Spleen (tissue), 11 donors: ENCODE results near the gene GRIA1. TPM values are rescaled to one million over a fixed set of nuclear protein-coding genes. Genes with fewer than 3 reads are reported as not detected.
"Not testable (repeated sequence)": the region's sequence is repeated elsewhere in the genome, so short reads cannot be mapped to it uniquely, and the experiment has no call there.

Experiments
- DNase-seq: peaks from one replicate; pipeline ENCODE4 v3.0.0-alpha.2; 2020
- H3K27ac ChIP-seq, 8 donors: fragments of 200-600 bp; sonication (generic) in 7 of 8; 1 replicate in 4 of 8; 2 replicates in 4 of 8; pipeline versions ENCODE4 v1.5.0 to v1.8.0; 2016 to 2021; ENCODE audit warnings: inconsistent platforms in 4 of 8, mild to moderate bottlenecking in 4 of 8, moderate library complexity in 1 of 8
- H3K27me3 ChIP-seq, 7 donors: fragments of 200-600 bp; sonication (generic) in 6 of 7; replicated peaks in 1 of 7; 1 replicate in 4 of 7; 2 replicates in 3 of 7; pipeline versions ENCODE4 v1.5.0 to v1.8.0; 2016 to 2021; ENCODE audit warnings: inconsistent platforms in 3 of 7, mild to moderate bottlenecking in 1 of 7
- H3K36me3 ChIP-seq, 6 donors: fragments of 200-600 bp; sonication (generic) in 5 of 6; 1 replicate in 4 of 6; 2 replicates in 2 of 6; pipeline versions ENCODE4 v1.5.0 to v1.8.0; 2016 to 2021; ENCODE audit warnings: inconsistent platforms in 2 of 6
- H3K4me1 ChIP-seq, 6 donors: fragments of 200-600 bp; sonication (generic) in 5 of 6; 1 replicate in 3 of 6; 2 replicates in 3 of 6; pipeline versions ENCODE4 v1.5.0 to v1.8.0; 2016 to 2021; ENCODE audit warnings: inconsistent platforms in 3 of 6
- H3K4me3 ChIP-seq, 8 donors: fragments of 200-600 bp; sonication (generic) in 7 of 8; 1 replicate in 4 of 8; 2 replicates in 4 of 8; pipeline versions ENCODE4 v1.5.0 to v1.8.0; 2016 to 2021; ENCODE audit warnings: inconsistent platforms in 4 of 8, mild to moderate bottlenecking in 4 of 8, moderate library complexity in 2 of 8
- H3K9me3 ChIP-seq, 8 donors: fragments of 200-600 bp; sonication (generic) in 7 of 8; 1 replicate in 4 of 8; 2 replicates in 4 of 8; pipeline versions ENCODE4 v1.5.0 to v1.8.0; 2016 to 2021; ENCODE audit warnings: inconsistent platforms in 4 of 8
- POLR2A ChIP-seq, 3 donors: fragments of 450-650 bp; IDR thresholded peaks; one replicate each; pipeline ENCODE4 v1.5.1; 2017; ENCODE audit warnings: antibody characterized with exemption in 3 of 3, mild to moderate bottlenecking in 1 of 3
- POLR2AphosphoS5 ChIP-seq, 3 donors: sonication (generic); formaldehyde crosslinking; IDR thresholded peaks; one replicate each; pipeline ENCODE4 v1.5.1; 2017; ENCODE audit warnings: antibody characterized with exemption in 3 of 3
- WGBS, 5 donors: extraction: QIAGEN DNeasy Blood & Tissue Kit in 3 of 5; methylation state at CpG; one replicate each; pipeline versions ENCODE4 v1.1.5 to v1.1.7; 2013 to 2018; 5-methylcytosine and 5-hydroxymethylcytosine counted together
- intact Hi-C: fragments of 100-400 bp; cut with DNase I; formaldehyde crosslinking; loops from one replicate; pipeline ENCODE4 v1.15.0; 2023; ENCODE audit warnings: low total_unique reads
- polyA plus RNA-seq, 3 donors: library from polyadenylated mRNA; stranded (reverse); fragments of 200-250 nt; gene quantifications; one replicate each; pipeline ENCODE4 v1.2.1, GENCODE V29; 2013
- total RNA-seq, 7 donors: library from RNA; depleted of rRNA in 3 of 7; stranded (reverse); fragments of >200 nt in 3 of 7; fragmentation: NEBNext Ultra II Directional in 4 of 7; extraction: Animal tissue kit (Norgen Biotek cat#: 25700) in 4 of 7; gene quantifications; one replicate each; pipeline versions ENCODE4 v1.1.0 to v1.2.1, GENCODE V29; 2016 to 2021
- TF ChIP-seq, protein P1 (sequence below), 11 experiments: fragments of 200-600 bp in 7 of 11; fragments of 450-650 bp in 4 of 11; sonication (generic) in 4 of 11; IDR thresholded peaks in 8 of 11; conservative IDR thresholded peaks in 3 of 11; 1 replicate in 7 of 11; 2 replicates in 4 of 11; pipeline versions ENCODE4 v1.4.0 to v1.8.0; 2016 to 2021; ENCODE audit warnings: antibody characterized with exemption in 11 of 11, inconsistent platforms in 4 of 11, mild to moderate bottlenecking in 1 of 11
- donor health status: healthy with polysubstance abuse.
- donor health status: DM: no; HTN: no; CAD: no; lungs with moderate emphysema.
- donor health status: DM: no; HTN: no; CAD: no.
- donor health status: Bipolar disorder and iron deficiency.
- donor health status: healthy.
- donor health status: DM: no; HTN: no; CAD: no.
- donor health status: DM: yes; HTN: yes; CAD: no.

The GRIA1 gene
- total and polyA plus RNA-seq, 10 donors, result 0.02 to 0.19 (median 0.09) TPM; not detected in 6

DNA sequence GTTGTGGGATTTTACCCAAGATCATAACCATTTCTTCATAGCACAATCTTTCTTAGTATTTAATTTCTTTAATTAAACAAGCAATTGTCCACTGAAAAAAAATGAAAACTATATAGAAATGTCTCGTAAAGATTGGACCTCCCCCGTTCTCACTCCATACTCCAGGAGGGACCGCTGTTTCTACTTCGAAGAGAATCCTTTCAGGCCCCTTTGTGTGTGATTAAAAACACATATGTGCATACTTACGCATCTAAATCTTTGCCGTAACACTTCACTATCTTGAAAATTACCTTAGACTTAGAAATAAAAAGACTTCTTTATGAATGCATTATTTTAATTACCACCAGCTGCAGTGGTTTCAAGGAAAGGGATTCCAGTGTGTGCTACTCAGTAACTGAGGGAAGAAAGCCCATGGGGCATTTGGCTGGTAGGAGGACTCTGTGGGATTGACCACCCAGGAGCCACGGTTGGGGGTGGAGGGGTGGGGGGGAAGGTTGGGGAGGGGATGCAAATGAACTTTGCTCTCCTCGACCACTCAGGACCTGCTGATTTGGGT is 339.1 kb downstream of the GRIA1 start:
- no peak overlapping the region for H3K27ac ChIP-seq
- intact Hi-C loops, result no loop called here
- no peak for DNase-seq
- H3K27me3 ChIP-seq, result no peaks in the 10 kb centered on the region
- no peaks in the 10 kb centered on the region for H3K36me3 ChIP-seq
- 73 to 75% (median 73%) methylated on average over 8 of the region's 8 CpGs for WGBS, 5 donors
- no peak overlapping the region for H3K4me3 ChIP-seq
- H3K9me3 ChIP-seq, result peaks cover 0 to 6% (median 0%) of the 10 kb centered on the region in 8 donors
- TF ChIP-seq POLR2AphosphoS5 (IDR thresholded peaks at IDR 0.05) (no peak), POLR2A (IDR thresholded peaks at IDR 0.05) (no peak)
- TF ChIP-seq, protein P1, sequence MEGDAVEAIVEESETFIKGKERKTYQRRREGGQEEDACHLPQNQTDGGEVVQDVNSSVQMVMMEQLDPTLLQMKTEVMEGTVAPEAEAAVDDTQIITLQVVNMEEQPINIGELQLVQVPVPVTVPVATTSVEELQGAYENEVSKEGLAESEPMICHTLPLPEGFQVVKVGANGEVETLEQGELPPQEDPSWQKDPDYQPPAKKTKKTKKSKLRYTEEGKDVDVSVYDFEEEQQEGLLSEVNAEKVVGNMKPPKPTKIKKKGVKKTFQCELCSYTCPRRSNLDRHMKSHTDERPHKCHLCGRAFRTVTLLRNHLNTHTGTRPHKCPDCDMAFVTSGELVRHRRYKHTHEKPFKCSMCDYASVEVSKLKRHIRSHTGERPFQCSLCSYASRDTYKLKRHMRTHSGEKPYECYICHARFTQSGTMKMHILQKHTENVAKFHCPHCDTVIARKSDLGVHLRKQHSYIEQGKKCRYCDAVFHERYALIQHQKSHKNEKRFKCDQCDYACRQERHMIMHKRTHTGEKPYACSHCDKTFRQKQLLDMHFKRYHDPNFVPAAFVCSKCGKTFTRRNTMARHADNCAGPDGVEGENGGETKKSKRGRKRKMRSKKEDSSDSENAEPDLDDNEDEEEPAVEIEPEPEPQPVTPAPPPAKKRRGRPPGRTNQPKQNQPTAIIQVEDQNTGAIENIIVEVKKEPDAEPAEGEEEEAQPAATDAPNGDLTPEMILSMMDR (IDR thresholded peaks at IDR 0.05 in 8 of 11, conservative IDR thresholded peaks at IDR 0.05 in 3 of 11), result no peak
- H3K4me1 ChIP-seq, result no peaks in the 10 kb centered on the region

DNA sequence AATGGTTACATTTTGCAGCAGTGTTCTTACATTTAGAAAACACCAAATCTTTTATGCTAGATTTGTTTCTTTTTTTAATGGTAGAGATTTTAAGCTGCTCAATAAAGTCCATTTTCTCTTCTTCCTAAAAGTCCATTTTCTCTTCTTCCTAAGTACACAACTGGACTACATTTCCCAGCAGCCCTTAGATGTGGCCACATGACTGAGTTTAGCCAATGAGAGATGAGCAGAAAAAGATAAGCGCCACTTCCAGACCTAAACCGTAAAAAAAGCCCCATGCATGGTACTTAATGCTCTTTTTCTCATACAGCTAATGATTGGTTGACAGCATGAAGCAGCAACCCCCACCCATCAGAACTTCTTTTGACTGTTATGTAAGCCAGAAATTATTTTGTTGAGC is 341.5 kb downstream of the GRIA1 start:
- H3K27me3 ChIP-seq, result no peaks in the 10 kb centered on the region
- DNase-seq, result no peak
- 53 to 80% (median 66%) methylated on average over 2 of the region's 2 CpGs for WGBS, 5 donors
- H3K9me3 ChIP-seq, result peaks cover 0 to 6% (median 0%) of the 10 kb centered on the region in 8 donors
- H3K27ac ChIP-seq, result no peak overlapping the region
- H3K4me1 ChIP-seq, result no peaks in the 10 kb centered on the region
- TF ChIP-seq, protein P1 (IDR thresholded peaks at IDR 0.05 in 8 of 11, conservative IDR thresholded peaks at IDR 0.05 in 3 of 11), result no peak
- no peak for TF ChIP-seq POLR2AphosphoS5 (IDR thresholded peaks at IDR 0.05)
- no peak for TF ChIP-seq POLR2A (IDR thresholded peaks at IDR 0.05)
- no peak overlapping the region for H3K4me3 ChIP-seq
- intact Hi-C loops, result no loop called here
- H3K36me3 ChIP-seq, result no peaks in the 10 kb centered on the region

DNA sequence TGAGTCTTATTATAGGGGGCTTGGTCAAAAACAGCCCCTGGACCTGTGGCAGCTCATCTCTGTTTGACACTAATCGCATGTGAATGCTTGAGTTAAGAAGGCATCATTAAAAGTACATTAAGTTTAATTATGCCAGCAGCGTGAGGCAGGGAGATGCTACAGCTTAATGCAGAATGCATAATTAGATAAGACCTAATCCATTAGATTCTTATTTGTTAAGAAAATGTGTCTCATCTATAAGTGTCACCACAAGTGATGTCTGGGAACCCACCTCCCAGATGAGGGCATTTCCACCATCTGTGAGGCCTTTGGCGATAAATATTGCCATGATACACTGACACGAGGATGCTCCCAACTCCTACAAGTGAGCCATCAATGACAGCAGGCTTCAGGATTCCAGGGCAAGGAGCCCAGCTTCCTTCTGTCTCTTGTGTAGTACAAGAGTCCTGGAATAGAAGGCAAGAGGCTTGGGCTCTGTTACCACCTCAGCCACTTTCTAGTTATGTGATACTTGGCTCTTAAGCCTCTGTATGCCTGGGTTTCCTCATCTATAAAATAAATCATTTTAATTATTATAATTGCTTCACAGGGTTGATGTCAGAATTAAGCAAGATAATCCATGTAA is 345.5 kb downstream of the GRIA1 start:
- WGBS, 5 donors, result 74 to 96% (median 88%) methylated on average over 4 of the region's 4 CpGs
- H3K4me3 ChIP-seq, result no peak overlapping the region
- H3K36me3 ChIP-seq, result no peaks in the 10 kb centered on the region
- H3K9me3 ChIP-seq, result no peaks in the 10 kb centered on the region
- H3K27ac ChIP-seq, result no peak overlapping the region
- no peaks in the 10 kb centered on the region for H3K4me1 ChIP-seq
- intact Hi-C loops, result no loop called here
- DNase-seq, result no peak
- no peak for TF ChIP-seq POLR2A (IDR thresholded peaks at IDR 0.05)
- TF ChIP-seq POLR2AphosphoS5 (IDR thresholded peaks at IDR 0.05), result no peak
- TF ChIP-seq, protein P1 (IDR thresholded peaks at IDR 0.05 in 8 of 11, conservative IDR thresholded peaks at IDR 0.05 in 3 of 11), result no peak
- no peaks in the 10 kb centered on the region for H3K27me3 ChIP-seq

DNA sequence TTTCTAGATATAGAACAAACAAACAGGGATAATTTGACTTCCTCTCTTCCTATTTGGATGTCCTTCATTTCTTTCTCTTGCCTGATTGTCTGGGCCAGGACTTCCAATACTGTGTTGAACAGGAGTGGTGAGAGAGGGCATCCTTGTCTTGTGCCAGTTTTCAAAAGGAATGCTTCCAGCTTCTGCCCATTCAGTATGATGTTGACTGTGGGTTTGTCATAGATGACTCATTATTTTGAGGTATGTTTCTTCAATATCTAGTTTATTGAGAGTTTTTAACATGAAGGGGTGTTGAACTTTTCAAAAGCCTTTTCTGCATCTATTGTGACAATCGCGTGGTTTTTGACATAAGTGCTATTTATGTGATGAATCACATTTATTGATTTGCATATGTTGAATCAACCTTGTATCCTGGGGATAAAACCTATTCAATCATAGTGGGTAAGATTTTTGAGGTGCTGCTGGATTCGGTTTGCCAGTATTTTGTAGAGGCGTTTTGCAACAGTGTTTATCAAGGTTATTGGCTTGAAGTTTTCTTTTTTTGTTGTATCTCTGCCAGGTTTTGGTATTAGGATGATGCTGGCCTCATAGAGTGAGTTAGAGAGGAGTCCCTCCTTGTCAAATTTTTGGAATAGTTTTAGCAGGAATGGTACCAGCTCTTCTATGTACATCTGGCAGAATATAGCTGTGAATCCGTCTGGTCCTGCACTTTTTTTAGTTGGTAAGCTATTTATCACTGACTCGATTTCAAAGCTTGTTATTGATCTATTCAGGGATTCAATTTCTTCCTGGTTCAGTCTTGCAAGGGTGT is 359.0 kb downstream of the GRIA1 start:
- intact Hi-C loops, H3K36me3 ChIP-seq, H3K27ac ChIP-seq, H3K4me3 ChIP-seq, H3K4me1 ChIP-seq, DNase-seq, H3K9me3 ChIP-seq, H3K27me3 ChIP-seq: not testable (repeated sequence)
- WGBS, 5 donors, result 82 to 88% (median 85%) methylated on average over 6 of the region's 6 CpGs
